Kidney (tissue), 14 donors: ENCODE measurements around the gene DBN1. TPM values are rescaled to one million over a fixed set of nuclear protein-coding genes. Genes with fewer than 3 reads are reported as not detected.

Experiments
- DNase-seq, 5 donors: peaks; one replicate each; pipeline ENCODE4 v3.0.0-alpha.2; 2013 to 2020
- FAIRE-seq: peaks from 2 replicates; lab custom pipeline; 2012; peaks lifted over from hg19 to GRCh38; lab: Jason Lieb, UNC
- H3K27ac ChIP-seq, 2 donors: one replicate each; pipeline ENCODE4 v1.7.0; 2013; ENCODE audit warnings: low read depth in 2 of 2, low read length in 2 of 2, inconsistent platforms in 1 of 2
- H3K27me3 ChIP-seq: one replicate; pipeline ENCODE4 v1.7.1; 2013; ENCODE audit warnings: low read length, inconsistent platforms; ENCODE audit not compliant: control insufficient read depth, insufficient read depth
- H3K36me3 ChIP-seq, 3 donors: one replicate each; pipeline versions ENCODE4 v1.7.0 to v1.7.1; 2013; ENCODE audit warnings: low read length in 3 of 3, control low read depth in 1 of 3, inconsistent platforms in 1 of 3; ENCODE audit not compliant: insufficient read depth in 3 of 3, control insufficient read depth in 2 of 3
- H3K4me1 ChIP-seq, 3 donors: one replicate each; pipeline versions ENCODE4 v1.7.0 to v1.7.1; 2013; ENCODE audit warnings: low read length in 3 of 3, inconsistent platforms in 1 of 3, low read depth in 1 of 3; ENCODE audit not compliant: control insufficient read depth in 2 of 3, insufficient read depth in 2 of 3
- H3K4me3 ChIP-seq, 3 donors: one replicate each; pipeline versions ENCODE4 v1.7.0 to v1.8.1; 2013; ENCODE audit warnings: low read length in 3 of 3, control low read depth in 1 of 3, inconsistent platforms in 1 of 3
- H3K9ac ChIP-seq, 3 donors: one replicate each; pipeline versions ENCODE4 v1.7.0 to v1.7.1; 2013; ENCODE audit warnings: low read length in 3 of 3, control low read depth in 1 of 3, inconsistent platforms in 1 of 3
- H3K9me3 ChIP-seq, 3 donors: one replicate each; pipeline versions ENCODE4 v1.7.0 to v1.7.1; 2013; ENCODE audit warnings: low read length in 3 of 3, control low read depth in 1 of 3, inconsistent platforms in 1 of 3; ENCODE audit not compliant: control insufficient read depth in 2 of 3, insufficient read depth in 1 of 3
- CTCF ChIP-seq: IDR thresholded peaks from 3 replicates; pipeline ENCODE4 v1.5.1; 2012; ENCODE audit warnings: mild to moderate bottlenecking, moderate library complexity, borderline replicate concordance; ENCODE audit not compliant: insufficient read depth; ENCODE audit errors: extremely low read depth
- intact Hi-C: fragments of 100-400 bp; cut with DNase I; formaldehyde crosslinking; loops from one replicate; pipeline ENCODE4 v1.11.1; 2022
- polyA plus RNA-seq: library from polyadenylated mRNA; stranded (reverse); fragments of 350-450 nt; fragmentation: Illumina TruSeq; extraction: RNeasy Lipid Tissue Mini Kit (QIAGEN cat#74804); gene quantifications from one replicate; pipeline ENCODE4 v1.2.3, GENCODE V29; 2014; ENCODE audit warnings: low read depth, low replicate concordance; ENCODE audit not compliant: insufficient read depth
- total RNA-seq: library from RNA; stranded (reverse); fragmentation: NEBNext Ultra II Directional; extraction: Animal tissue kit (Norgen Biotek cat#: 25700); gene quantifications from one replicate; pipeline ENCODE4 v1.2.1, GENCODE V29; 2021
- donor health status: control.
- donor health status: control.
- donor health status: control.
- donor health status: control.
- donor health status: control.
- donor health status: DM: yes; HTN: yes; CAD: no.
- donor health status: Normal renal cell carcinoma (clear cell type).

DBN1 gene
- total and polyA plus RNA-seq, 2 donors from 2014 or later: 56.5 to 64.2 TPM

DNA sequence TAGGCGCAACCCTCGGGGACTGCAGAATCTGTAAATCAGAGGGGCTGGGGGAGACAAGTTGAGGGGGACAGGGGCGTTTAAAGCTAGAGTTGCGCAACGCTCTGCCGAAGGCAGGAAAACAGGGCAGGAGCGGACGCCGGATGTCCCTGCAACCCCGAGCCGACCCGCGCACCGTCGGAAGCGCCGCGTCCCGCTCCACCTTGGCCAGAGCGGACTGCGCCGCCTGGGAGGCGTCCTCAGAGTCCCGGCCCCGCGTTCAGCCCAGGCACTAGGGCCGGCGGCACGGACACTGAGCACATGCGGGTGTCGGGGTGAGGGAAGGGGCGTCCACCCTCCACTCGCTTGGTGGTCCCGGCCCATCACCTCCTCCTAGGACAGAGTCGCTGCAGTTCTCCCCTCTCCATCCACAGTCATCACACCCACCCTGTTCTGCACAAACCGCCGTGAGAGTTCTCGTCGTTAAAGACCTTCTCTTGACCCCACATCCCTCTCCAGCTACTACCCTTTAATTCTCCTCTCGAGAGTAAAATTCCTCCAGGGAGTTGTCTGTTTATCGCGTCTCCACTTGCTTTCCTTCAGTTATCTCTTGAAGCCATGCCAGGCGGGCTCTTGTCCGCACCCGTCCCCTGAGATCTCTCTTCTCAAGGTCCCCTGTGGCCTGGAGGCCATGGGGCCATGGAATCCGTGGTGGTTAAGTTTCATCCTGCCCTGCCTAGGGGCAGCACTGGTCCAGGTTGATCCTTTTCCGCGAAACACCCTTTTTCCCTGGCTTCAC is 24.8 kb upstream of the DBN1 start:
- peaks cover 0 to 14% (median 3%) of the 10 kb centered on the region in 3 donors for H3K4me1 ChIP-seq
- intact Hi-C loops: no loop called here
- H3K9me3 ChIP-seq: no peaks in the 10 kb centered on the region
- peak overlapping the region; percentile 47 to 65 for H3K27ac ChIP-seq
- peak overlapping the region; percentile 16 to 32 (median 17) for H3K9ac ChIP-seq
- no peaks in the 10 kb centered on the region for H3K36me3 ChIP-seq
- no peaks in the 10 kb centered on the region for H3K27me3 ChIP-seq
- peak overlapping the region; percentile 57 to 65 (median 61) for H3K4me3 ChIP-seq
- peak in 2 of 5 donors; percentile 69 to 90 for DNase-seq
- no peak for TF ChIP-seq CTCF
- no peak for FAIRE-seq

DNA sequence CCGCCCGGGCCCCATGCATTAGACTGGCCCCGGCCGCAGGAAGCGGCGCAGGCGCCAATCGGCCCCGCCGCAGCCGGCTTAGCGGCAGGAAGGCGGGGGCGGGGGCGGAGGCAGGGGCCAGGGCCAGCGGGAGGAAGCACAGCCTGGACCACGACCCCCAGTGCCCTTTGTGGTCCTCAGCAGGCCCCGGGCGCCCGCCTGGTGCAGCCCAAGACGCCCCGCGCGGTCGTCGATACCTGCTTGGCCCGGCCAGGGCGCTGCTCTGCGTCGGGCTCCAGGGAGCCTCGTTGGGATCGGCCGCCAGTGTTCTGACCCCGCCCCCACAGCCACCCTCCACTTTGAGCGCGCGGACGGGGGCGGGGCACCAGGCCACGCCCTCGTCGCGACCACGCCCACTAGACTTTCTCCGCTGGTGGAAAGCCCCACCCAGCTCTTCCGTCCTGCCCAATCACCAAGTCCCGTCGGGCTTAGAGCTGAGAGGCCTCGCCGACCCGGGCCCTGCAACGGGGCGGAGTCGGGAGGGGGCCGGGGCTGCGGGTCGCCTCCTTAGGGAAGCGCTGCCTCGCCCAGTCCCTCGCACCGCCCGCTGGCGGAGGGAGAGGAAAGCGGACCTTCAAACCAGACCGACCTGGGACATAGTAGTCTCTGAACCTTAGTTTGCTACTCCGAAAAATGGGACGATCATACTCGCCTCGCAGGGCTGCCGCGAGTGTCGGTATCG is 24.0 kb upstream of the DBN1 start, which contains the start of gene PDLIM7:
Gene PDLIM7 (minus strand): TSS at position 313 of the 721 bp plus-strand sequence. CDS start 1,092 bp downstream, outside the sequence.
- intact Hi-C loops: no loop called here
- H3K27me3 ChIP-seq: no peaks in the 10 kb centered on the region
- peak within 1 kb of the TSS; percentile 86 to 91 for H3K27ac ChIP-seq
- peak within 1 kb of the TSS; percentile 57 to 65 (median 61) for H3K4me3 ChIP-seq
- FAIRE-seq (peak; percentile 86), DNase-seq (peak; percentile 97 to 99 (median 98))
- no peaks in the 10 kb centered on the region for H3K9me3 ChIP-seq
- peaks cover 0 to 14% (median 3%) of the 10 kb centered on the region in 3 donors for H3K4me1 ChIP-seq
- peak within 1 kb of the TSS; percentile 17 to 58 (median 32) for H3K9ac ChIP-seq
- no peak for TF ChIP-seq CTCF
- H3K36me3 ChIP-seq: no peaks in the 10 kb centered on the region

GRCh38 chr5:177496727-177497291 is 23.4 kb upstream of the DBN1 start:
- DNase-seq (peak; percentile 92 to 97 (median 96)), FAIRE-seq (no peak)
- intact Hi-C loops: no loop called here
- H3K9me3 ChIP-seq: no peaks in the 10 kb centered on the region
- H3K9ac ChIP-seq: peak overlapping the region in 1 of 3 donors; percentile 58
- no peaks in the 10 kb centered on the region for H3K27me3 ChIP-seq
- H3K27ac ChIP-seq: peak overlapping the region; percentile 86 to 91
- peaks cover 0 to 14% (median 3%) of the 10 kb centered on the region in 3 donors for H3K4me1 ChIP-seq
- peak overlapping the region; percentile 46 to 65 (median 48) for H3K4me3 ChIP-seq
- no peak for TF ChIP-seq CTCF
- no peaks in the 10 kb centered on the region for H3K36me3 ChIP-seq
